ENCODE data around the gene GALNT13.

Gene GALNT13

GRCh38 chr2:154331784-154332183, 460.1 kb downstream of the GALNT13 start:
- FAIRE-seq: no peak

GRCh38 chr2:154336201-154336600, 464.5 kb downstream of the GALNT13 start:
- FAIRE-seq: no peak

GRCh38 chr2:154338352-154338967, 466.7 kb downstream of the GALNT13 start:
- no peak for FAIRE-seq

DNA sequence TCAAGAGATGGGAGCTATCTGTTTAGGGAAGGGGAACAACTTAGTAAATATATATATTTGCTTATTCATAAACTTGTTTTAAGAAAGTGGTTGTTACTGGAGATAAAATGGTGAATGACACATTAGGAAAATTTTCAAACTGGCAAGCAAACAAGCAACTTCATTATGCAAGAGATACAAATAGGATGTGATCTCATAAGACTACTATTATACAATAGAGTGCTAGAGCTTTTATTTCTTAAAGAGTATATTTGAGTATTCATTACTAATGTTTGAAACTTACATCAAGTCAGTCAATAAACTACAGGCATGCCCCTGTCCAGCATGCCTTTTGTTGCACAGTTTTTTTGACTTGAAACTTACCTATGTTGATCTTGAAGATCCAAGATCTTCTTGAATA, 471.6 kb downstream of the GALNT13 start:
- no peak for FAIRE-seq

GRCh38 chr2:154350911-154351310, 479.2 kb downstream of the GALNT13 start:
- FAIRE-seq: no peak

GRCh38 chr2:154361276-154361675, 489.6 kb downstream of the GALNT13 start:
- FAIRE-seq: no peak

GRCh38 chr2:154368153-154368552, 496.4 kb downstream of the GALNT13 start:
- FAIRE-seq: no peak

- no peak for FAIRE-seq
Observed at GRCh38 chr2:154370873-154371272, 499.2 kb downstream of the GALNT13 start.

- no peak for FAIRE-seq
Observed at GRCh38 chr2:154374416-154374815, 502.7 kb downstream of the GALNT13 start.

DNA sequence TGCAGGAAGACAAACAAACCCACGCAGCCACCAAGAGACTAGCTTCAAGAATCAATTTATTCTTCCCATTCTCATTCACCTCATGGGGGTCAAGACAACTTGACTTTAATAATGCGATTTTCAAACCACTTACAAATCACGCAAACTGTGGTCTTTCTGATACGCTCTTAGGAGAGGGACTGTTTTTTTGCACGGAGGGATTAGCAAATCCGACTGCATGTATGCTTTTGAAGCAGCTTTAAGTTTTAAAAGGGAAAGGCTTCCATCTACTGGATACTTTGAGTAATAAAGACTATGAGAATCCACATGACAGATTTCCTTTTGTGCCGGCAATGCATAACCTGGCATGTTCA, 503.8 kb downstream of the GALNT13 start:
- no peak for FAIRE-seq

GRCh38 chr2:154381931-154382794, 510.4 kb downstream of the GALNT13 start:
- FAIRE-seq: no peak

DNA sequence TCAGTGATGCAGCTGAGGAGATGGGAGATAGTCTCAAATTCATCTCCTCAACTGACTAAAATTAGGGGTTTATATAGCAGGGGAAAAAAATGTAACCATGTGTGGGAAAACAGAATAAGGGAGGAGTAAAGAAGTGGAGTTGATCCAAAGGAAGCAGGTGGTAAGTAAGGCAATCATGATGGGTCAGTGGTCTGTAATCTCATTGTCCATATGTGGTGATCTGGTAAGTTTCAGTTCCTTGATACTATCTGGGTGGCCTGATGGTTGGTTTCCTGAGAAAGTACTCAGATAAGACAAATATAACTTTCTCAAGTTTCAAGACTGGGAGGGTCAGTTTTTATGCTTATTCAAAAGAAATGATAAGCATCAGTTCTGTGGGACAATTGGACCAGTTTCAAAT, 514.5 kb downstream of the GALNT13 start:
- FAIRE-seq: no peak

DNA sequence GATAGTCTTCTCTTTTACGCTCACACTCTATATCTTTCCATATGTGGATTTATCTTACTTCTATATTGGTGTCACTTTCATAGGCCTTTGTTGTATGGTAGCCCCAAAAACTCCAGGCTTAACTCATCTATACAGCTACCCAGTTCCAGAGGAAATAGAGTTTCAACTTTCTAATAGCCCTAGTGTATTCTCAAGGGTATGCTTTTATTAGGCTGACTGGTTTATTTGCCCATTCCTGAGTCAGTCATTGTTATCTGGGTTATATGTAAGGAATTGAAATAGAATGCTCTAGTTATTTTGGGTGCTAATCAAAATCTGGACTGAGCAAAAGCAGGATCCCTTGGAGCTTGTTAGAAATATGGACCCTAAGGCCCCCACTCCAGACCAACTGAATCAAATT, 519.3 kb downstream of the GALNT13 start:
- no peak for FAIRE-seq

GRCh38 chr2:154392256-154392655, 520.5 kb downstream of the GALNT13 start:
- FAIRE-seq: no peak

- FAIRE-seq: no peak
Observed at GRCh38 chr2:154394600-154394999, 522.9 kb downstream of the GALNT13 start.

GRCh38 chr2:154400563-154401290, 529.0 kb downstream of the GALNT13 start:
- FAIRE-seq: no peak

DNA sequence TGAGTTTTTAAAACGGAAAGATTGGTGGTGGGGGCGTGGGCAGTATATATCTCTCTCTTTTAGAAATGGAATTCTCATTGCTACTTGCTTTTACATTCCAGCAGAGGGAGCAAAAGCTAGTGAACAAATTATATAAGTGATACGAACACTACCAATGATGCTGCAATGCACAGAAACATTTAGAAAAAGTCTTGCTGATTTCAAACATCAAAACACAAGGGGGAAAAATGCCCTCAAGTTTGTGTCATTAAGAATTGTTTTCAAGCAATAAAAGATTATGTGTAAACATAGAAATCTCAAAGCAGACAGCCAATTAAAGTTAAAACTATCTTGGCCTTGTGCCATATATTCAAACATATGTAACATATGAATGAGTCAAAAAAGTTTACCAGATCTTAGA, 530.5 kb downstream of the GALNT13 start:
- no peak for FAIRE-seq

DNA sequence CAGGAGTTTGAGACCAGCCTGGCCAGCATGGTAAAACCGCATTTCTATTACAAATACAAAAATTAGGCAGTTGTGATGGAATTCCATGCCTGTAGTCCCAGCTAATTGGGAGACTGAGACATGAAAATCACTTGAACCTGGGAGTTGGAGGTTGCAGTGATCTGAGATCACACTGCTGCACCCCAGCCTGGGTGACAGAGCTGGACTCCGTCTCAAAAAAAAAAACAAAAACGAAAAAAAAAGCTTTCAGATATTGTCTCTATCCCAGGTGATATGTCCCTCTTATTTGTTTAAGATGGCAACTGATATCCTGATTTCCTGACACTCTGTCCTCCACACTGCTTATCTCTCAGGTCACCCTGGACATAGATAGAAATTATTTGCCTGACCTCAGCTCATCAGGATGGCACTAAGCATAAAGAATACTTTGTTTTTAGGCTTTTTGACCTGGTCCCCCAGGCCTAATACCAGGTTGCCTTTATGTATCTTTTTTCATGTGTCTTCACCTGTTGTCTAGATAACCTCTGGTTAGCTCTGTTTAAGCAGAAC, 531.6 kb downstream of the GALNT13 start:
- no peak for FAIRE-seq

- no peak for FAIRE-seq
Observed at GRCh38 chr2:154408786-154409185, 537.1 kb downstream of the GALNT13 start.

GRCh38 chr2:154422251-154422650, 550.5 kb downstream of the GALNT13 start:
- FAIRE-seq: no peak

DNA sequence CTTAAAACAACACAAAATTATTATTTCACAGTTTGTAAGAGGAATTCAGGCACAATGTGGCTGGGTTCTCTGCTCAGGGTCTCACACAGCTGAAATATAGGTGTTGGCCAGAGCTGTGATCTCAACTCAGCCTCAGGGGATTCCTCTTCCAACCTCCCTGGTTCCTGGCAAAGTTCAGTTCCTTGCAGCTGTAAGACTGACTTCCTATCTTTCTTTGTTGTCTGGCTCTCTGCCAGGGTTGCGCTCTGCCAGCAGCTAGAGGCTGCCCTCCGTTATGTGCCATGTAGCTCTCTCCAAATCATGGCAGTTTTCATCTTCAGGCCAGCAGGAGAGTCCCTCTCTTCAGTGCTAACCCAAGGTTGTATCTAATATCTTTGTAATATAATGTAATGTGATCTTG, 554.3 kb downstream of the GALNT13 start:
- FAIRE-seq: no peak

- no peak for FAIRE-seq
Observed at GRCh38 chr2:154427453-154427852, 555.7 kb downstream of the GALNT13 start.

GRCh38 chr2:154428022-154428421, 556.3 kb downstream of the GALNT13 start:
- FAIRE-seq: no peak

GRCh38 chr2:154433010-154433409, 561.3 kb downstream of the GALNT13 start:
- no peak for FAIRE-seq
